Femur (tissue), 1 donor: Measurements from ENCODE around the gene OCRL.
"Not testable (repeated sequence)": the region's sequence is repeated elsewhere in the genome, so short reads cannot be mapped to it uniquely, and the experiment has no call there.

Experiments
- DNase-seq: peaks from one replicate; pipeline ENCODE4 v3.0.0-alpha.2; 2017

The OCRL gene

GRCh38 chrX:129540722-129541184 lies 694 bp downstream of the OCRL start:
- peak; percentile 19 for DNase-seq

DNA sequence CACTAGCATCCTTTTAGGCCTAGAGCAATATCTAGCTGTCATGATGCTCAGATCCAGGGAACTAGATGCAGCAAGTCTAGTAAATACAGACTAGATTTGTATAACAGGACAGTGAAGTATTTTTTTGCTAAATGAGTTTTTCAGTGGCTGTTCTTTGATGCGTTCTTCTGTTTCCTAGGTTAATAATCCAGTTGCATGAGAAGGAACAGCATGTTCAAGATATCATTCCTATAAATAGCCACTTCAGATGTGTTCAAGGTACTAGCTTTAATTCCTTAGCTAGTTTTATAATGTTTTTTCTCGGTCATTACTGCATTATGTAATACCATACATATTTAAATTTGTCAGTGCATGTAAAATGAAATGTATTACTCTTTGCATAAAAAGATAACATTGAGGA lies 4.7 kb downstream of the OCRL start:
- no peak for DNase-seq

- DNase-seq, result no peak
Observed at GRCh38 chrX:129545408-129545807, 5.3 kb downstream of the OCRL start.

GRCh38 chrX:129549124-129549523 lies 9.1 kb downstream of the OCRL start:
- no peak for DNase-seq

DNA sequence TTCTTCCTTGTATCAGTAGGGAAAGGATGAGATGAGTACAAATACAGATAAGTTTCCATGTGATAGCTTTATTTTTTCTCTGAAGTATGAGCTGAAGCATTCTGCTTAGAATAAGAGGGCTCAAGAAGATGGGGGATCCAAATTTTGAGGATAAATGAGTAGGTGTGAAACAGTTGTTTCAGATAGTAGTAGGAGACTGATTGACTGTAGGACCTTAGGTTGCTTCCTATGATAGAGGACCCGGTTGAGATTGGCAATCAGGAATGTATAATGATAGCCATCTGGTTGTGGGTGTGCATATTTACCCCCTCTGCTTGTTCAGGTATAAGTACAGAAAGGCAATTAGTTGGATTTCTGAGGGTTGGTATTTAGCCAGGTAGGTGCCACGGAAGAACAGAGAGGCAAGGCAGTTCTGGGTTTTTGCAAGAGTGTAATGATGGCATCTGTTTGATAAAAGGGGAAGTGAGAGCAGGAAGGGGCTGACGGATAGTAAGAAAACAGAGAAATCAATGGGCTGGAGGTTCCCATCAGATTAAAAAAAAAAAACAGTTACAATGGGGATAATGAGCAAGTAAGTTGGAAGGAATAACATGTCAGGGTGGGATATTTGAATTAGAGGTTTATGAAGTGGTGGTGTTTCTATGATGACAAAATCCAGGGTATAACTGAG lies 13.7 kb downstream of the OCRL start:
- no peak for DNase-seq

DNA sequence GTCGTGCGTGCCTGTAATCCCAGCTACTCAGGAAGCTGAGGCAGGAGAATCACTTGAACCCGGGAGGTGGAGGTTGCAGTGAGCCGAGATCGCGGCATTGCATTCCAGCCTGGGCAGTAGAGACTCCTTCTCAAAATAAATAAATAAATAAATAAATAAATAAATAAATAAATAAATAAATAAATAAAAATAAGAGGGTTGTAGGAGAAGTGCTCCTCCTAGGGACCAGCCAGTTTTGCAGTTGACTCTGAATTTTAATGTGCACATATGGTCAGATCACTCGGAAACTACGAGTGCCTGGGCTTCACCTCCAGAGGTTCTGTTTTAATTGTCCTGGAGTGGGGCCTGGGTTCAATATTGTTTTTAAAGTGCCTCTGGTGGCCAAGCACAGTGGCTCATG lies 14.8 kb downstream of the OCRL start:
- not testable (repeated sequence) for DNase-seq

DNA sequence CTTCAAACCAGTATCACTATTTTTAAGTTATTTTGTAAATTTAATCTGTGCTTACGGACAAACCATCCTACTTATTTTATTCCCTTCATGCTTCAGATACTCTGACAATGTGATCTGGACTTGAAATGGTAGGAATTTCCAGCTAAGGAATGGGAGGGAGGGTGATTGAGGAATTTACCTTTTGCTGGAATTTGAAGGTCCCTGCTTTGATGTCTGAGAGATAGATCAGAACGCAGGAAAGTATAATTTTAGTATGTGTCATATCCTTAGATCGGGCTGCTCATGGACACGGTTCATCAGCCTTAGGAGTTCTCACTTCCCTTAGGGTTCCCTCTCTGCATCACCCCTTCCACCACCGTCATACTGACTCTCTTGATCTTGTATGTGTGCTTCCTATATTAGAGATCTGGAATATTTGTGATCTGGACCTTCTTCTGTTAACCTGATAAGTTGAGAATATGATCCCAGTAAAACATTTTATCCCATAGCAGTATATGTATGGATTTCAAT lies 16.8 kb downstream of the OCRL start:
- DNase-seq, result no peak

GRCh38 chrX:129557844-129558480 lies 17.9 kb downstream of the OCRL start:
- no peak for DNase-seq

DNA sequence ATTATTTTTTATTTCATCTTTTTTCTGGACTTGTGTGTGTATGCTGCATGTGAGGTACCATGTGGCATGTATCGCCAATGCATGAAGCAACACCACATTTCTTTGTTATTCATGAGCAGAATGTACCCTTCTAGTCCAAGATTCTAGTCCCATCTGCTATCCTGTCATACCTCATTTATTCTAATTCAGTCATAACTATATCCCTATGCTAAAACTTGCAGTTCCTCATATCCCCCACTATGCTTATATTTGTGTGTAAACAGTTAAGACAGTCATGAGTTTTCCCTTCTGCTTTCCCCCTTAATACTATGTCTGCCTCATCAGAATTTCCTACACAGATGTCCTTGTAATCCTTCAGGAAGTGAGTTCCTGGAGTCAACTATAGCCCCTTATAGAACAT lies 19.7 kb downstream of the OCRL start:
- DNase-seq, result no peak

DNA sequence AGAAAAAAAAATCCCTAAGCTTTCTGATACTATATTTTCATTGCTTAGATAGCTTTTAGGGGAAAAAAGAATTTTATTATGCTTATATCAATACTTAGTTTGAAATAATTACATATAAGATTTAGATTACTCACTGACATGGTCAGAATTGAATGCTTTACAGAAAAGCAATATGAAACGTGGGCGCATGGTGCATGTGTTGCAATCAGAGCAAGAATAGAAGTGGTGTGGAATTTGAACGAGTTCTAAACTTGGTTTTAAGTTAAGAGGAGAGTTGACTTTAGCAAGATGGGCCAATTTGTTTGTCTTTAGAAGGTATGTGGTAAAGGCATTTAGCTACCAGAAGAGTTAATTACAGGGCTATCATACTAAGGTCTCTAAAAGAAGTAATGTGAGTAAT lies 21.4 kb downstream of the OCRL start:
- DNase-seq, result no peak

GRCh38 chrX:129564345-129564744 lies 24.3 kb downstream of the OCRL start:
- not testable (repeated sequence) for DNase-seq

GRCh38 chrX:129565046-129565650 lies 25.1 kb downstream of the OCRL start:
- DNase-seq, result peak; percentile 71

GRCh38 chrX:129566073-129566472 lies 26.0 kb downstream of the OCRL start:
- peak; percentile 31 for DNase-seq

DNA sequence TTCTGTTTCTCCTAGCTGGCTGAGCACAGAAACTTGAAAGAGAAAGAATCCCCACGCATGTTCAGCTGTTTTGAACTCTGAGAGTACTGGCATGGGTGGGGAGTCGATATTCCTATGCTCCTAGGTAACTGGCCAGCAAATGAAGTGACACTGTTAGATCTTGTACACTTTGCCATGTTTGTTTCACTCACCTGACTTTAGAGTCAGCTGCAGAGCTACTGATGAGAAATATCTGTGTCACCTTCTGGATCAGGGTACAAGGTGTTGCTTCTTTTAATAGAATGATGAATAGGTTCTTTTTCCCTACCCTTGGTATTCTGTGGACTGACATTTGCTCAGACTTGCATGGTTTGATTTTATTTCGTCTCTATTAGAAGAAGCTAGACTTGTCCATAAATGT lies 28.3 kb downstream of the OCRL start:
- DNase-seq, result no peak

DNA sequence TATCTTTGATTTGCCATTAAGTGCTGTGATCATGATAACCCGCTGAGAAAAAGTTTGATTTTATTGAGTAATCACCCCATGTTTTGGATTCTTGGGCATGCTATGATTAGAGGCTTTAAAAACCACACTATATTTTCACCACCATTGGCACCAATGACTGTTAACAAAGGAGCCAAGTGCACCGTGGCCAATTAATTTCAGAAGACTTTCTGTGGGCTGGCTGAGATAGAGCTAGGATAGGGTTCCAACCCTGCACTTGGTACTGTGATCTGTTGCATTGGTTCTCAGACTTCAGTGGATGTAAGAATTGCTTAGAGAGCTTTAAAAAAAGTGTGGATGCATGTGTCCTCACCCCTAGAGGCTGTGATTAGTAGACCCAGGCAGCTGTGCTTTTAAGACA lies 32.4 kb downstream of the OCRL start:
- no peak for DNase-seq

DNA sequence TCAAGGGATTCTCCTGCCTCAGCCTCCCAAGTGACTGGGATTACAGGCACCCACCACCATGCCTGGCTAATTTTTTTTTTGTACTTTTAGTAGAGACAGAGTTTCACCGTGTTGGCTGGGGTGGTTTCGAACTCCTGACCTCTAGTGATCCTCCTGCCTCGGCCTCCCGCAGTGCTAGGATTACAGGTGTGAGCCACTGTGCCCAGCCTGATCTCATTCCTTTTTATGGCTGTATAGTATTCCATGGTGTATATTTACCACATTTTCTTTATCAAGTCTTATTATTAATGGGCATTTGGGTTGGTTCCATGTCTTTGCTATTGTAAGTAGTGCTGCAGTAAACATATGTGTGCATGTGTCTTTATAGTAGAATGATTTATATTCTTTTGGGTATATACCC lies 33.6 kb downstream of the OCRL start:
- DNase-seq, result not testable (repeated sequence)

- no peak for DNase-seq
Observed at GRCh38 chrX:129574214-129574613, 34.2 kb downstream of the OCRL start.

DNA sequence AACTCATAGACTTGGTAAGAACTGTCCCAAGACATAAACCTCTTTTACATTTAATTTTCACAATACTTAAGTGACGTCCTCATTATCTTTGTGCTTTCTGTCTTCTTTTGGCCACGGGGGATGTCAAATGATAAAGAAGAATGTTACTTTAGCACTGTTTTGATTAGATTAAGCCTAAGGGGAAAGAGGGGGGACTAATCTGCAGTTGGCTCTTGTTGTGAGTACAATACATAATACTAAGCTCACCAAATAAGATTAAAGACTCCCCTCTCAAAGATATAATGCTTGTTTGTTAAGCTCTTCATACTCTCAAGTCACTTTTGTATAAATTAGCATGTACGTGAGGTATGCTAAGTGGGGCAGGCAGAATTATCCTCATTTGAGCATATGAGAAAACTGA lies 36.5 kb downstream of the OCRL start:
- no peak for DNase-seq

GRCh38 chrX:129577473-129577872 lies 37.4 kb downstream of the OCRL start:
- peak; percentile 42 for DNase-seq

- DNase-seq, result no peak
Observed at GRCh38 chrX:129577877-129578276, 37.8 kb downstream of the OCRL start.

GRCh38 chrX:129581904-129582303 lies 41.8 kb downstream of the OCRL start:
- DNase-seq, result no peak

DNA sequence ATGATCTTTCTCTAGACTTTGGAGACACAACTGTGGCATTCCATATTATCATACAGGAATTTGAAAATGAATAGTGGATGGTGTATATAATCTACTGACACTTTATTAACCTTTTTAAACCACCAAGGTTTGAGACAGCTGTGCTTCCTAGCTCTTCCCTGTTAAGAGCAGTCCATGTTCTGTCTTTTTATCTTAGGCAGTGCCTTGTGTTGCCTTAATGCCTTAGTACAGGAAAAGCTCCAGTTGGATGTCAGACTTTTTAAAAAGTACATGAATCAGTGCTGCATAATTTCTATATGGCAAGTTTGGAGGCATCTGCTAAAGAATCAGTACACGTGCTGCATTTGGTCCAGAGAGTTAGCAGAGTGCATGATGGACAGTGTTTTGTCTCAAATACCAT lies 45.1 kb downstream of the OCRL start:
- DNase-seq, result no peak

GRCh38 chrX:129585691-129586090 lies 45.6 kb downstream of the OCRL start:
- no peak for DNase-seq

GRCh38 chrX:129586446-129586845 lies 46.4 kb downstream of the OCRL start:
- DNase-seq, result no peak
